PC-9 (cell line): ENCODE results near the gene ETV6. TPM values are rescaled to one million over a fixed set of nuclear protein-coding genes. Genes with fewer than 3 reads are reported as not detected.

Source experiments
- BruUV-seq: library from RNA; stranded (reverse); fragments of 400-500 nt; replicated peaks from 2 replicates; lab custom pipeline; 2021; lab: Mats Ljungman, UMichigan
- CTCF ChIA-PET: fragments of 300-600 bp; sonication (Branson Sonifier 250); formaldehyde crosslinking; loops from one replicate; lab custom pipeline; 2022; ENCODE audit warnings: antibody characterized with exemption; lab: Charles Lee
- POLR2A ChIA-PET: fragments of 300-600 bp; sonication (Branson Sonifier 250); formaldehyde crosslinking; loops from one replicate; lab custom pipeline; 2022; ENCODE audit warnings: antibody characterized with exemption; ENCODE audit not compliant: unreplicated experiment; lab: Charles Lee
- DNase-seq, 2 experiments: peaks; one replicate each; pipeline versions ENCODE4 v3.0.0 to v3.0.0-alpha.2; 2015 to 2022; ENCODE audit warnings: mixed read lengths in 1 of 2
- H2AFZ ChIP-seq: fragments of 200-600 bp; sonication (generic); 2 replicates; pipeline ENCODE4 v1.8.1; 2017; ENCODE audit warnings: antibody characterized with exemption
- H3F3A ChIP-seq: fragments of 200-600 bp; sonication (generic); 2 replicates; pipeline ENCODE4 v1.8.1; 2017; ENCODE audit warnings: antibody characterized with exemption, mild to moderate bottlenecking, low read depth; ENCODE audit not compliant: insufficient read depth
- H3K27ac ChIP-seq: fragments of 200-600 bp; sonication (generic); 2 replicates; pipeline ENCODE4 v1.6.1; 2016; ENCODE audit warnings: mixed run types
- H3K27me3 ChIP-seq: fragments of 200-600 bp; sonication (generic); 2 replicates; pipeline ENCODE4 v1.6.1; 2016; ENCODE audit warnings: low read depth, mixed run types; ENCODE audit not compliant: insufficient read depth
- H3K36me3 ChIP-seq: fragments of 200-600 bp; sonication (generic); 2 replicates; pipeline ENCODE4 v1.6.1; 2016; ENCODE audit warnings: low read depth, mixed run types
- H3K4me1 ChIP-seq: fragments of 200-600 bp; sonication (generic); replicated peaks from 2 replicates; pipeline ENCODE4 v1.6.1; 2016; ENCODE audit warnings: mixed run types; ENCODE audit not compliant: insufficient read depth
- H3K4me2 ChIP-seq: fragments of 200-600 bp; sonication (generic); 2 replicates; pipeline ENCODE4 v1.6.1; 2017; ENCODE audit warnings: mixed run types
- H3K4me3 ChIP-seq: fragments of 200-600 bp; sonication (generic); 2 replicates; pipeline ENCODE4 v1.6.1; 2016; ENCODE audit warnings: mixed run types
- H3K79me2 ChIP-seq: fragments of 200-600 bp; sonication (generic); 2 replicates; pipeline ENCODE4 v1.6.1; 2017; ENCODE audit warnings: low read depth, mixed run types
- H3K9me2 ChIP-seq: fragments of 200-600 bp; sonication (generic); 2 replicates; pipeline ENCODE4 v1.8.1; 2017; ENCODE audit warnings: mild to moderate bottlenecking; ENCODE audit not compliant: insufficient read depth
- H3K9me3 ChIP-seq: fragments of 200-600 bp; sonication (generic); 2 replicates; pipeline ENCODE4 v1.8.1; 2016; ENCODE audit warnings: low read depth; ENCODE audit not compliant: insufficient read depth
- H4K20me1 ChIP-seq: fragments of 200-600 bp; sonication (generic); 2 replicates; pipeline ENCODE4 v1.8.1; 2017; ENCODE audit not compliant: insufficient read depth
- EZH2 ChIP-seq: fragments of 200-600 bp; sonication (generic); IDR thresholded peaks from 2 replicates; pipeline ENCODE4 v1.8.0; 2017; ENCODE audit warnings: antibody characterized with exemption, low read depth
- intact Hi-C: fragments of 100-400 bp; cut with micrococcal nuclease; formaldehyde crosslinking; loops from one replicate; pipeline ENCODE4 v1.10.0; 2022; ENCODE audit not compliant: unreplicated experiment
- total RNA-seq: library from RNA; stranded (reverse); gene quantifications from 2 replicates; pipeline ENCODE4 v1.2.3, GENCODE V29; 2021
- TF ChIP-seq, protein P1 (sequence below): fragments of 200-600 bp; sonication (generic); conservative IDR thresholded peaks from 2 replicates; pipeline ENCODE4 v1.6.1; 2017; ENCODE audit warnings: mixed run types, antibody characterized with exemption, mild to moderate bottlenecking, moderate library complexity

Gene ETV6
- total RNA-seq, 1 experiment from 2014 or later, result 62.8 TPM

DNA sequence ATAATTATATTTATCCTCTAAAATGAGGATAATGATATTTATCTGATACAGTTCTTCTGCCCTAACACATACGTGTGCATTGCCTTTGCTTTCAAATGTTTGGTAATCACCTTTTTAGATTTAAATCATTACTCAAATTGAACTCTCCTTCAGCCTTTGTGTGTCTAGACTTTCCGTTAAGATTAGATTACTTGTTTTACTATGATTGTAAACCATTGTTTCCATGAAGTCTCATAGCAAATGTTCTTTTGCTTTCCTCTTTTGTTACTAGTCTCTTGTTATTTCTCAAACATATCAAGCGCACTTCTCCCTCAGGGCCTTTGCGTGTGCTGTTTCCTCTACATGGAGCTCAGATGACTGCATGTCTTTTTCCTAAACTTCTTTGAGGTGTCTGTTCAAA is 63.7 kb downstream of the ETV6 start:
- CTCF ChIA-PET, result no interaction called here
- no peaks in the 10 kb centered on the region for H4K20me1 ChIP-seq
- no peak for TF ChIP-seq EZH2
- TF ChIP-seq, protein P1, sequence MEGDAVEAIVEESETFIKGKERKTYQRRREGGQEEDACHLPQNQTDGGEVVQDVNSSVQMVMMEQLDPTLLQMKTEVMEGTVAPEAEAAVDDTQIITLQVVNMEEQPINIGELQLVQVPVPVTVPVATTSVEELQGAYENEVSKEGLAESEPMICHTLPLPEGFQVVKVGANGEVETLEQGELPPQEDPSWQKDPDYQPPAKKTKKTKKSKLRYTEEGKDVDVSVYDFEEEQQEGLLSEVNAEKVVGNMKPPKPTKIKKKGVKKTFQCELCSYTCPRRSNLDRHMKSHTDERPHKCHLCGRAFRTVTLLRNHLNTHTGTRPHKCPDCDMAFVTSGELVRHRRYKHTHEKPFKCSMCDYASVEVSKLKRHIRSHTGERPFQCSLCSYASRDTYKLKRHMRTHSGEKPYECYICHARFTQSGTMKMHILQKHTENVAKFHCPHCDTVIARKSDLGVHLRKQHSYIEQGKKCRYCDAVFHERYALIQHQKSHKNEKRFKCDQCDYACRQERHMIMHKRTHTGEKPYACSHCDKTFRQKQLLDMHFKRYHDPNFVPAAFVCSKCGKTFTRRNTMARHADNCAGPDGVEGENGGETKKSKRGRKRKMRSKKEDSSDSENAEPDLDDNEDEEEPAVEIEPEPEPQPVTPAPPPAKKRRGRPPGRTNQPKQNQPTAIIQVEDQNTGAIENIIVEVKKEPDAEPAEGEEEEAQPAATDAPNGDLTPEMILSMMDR, result no peak

DNA sequence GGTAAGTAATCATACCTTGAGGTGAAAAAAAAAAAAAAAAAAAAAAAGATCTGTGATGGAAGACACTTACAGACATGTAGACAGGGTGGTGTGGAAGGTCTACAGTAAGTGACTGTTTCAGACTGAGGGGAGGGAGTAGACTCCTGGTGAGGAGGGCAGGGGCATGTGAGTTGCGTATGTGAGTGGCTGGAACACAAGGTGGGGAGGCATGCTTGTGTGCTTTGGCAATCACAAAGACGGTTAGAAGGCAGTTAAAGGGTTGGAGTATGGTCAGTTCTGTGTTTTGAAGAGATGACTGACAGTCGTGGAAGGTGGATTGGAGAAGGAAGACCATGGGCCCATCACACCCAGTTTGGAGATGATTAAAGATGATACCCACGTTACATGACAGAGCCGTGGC is 65.2 kb downstream of the ETV6 start:
- H3K27ac ChIP-seq, result no peak overlapping the region
- no peaks in the 10 kb centered on the region for H3K27me3 ChIP-seq
- H4K20me1 ChIP-seq, result no peaks in the 10 kb centered on the region
- no peak for DNase-seq
- H3K4me1 ChIP-seq, result no peaks in the 10 kb centered on the region
- no peaks in the 10 kb centered on the region for H3K9me2 ChIP-seq
- no peaks in the 10 kb centered on the region for H3F3A ChIP-seq
- H3K36me3 ChIP-seq, result no peaks in the 10 kb centered on the region
- no TSS peak for BruUV-seq
- TF ChIP-seq EZH2, result no peak
- TF ChIP-seq, protein P1, result no peak
- H3K9me3 ChIP-seq, result no peaks in the 10 kb centered on the region
- H2AFZ ChIP-seq, result no peak overlapping the region
- intact Hi-C loops, result no loop called here
- no peak overlapping the region for H3K4me2 ChIP-seq
- peaks cover 25% of the 10 kb centered on the region; the same call in 1 of the 2 replicates for H3K79me2 ChIP-seq
- POLR2A ChIA-PET, result no interaction called here
- H3K4me3 ChIP-seq, result no peak overlapping the region
- CTCF ChIA-PET, result no interaction called here

More for the DNA sequence above, 63.7 kb downstream of the ETV6 start:
- peaks cover 32% of the 10 kb centered on the region for H3K79me2 ChIP-seq
- DNase-seq, result no peak
- BruUV-seq, result no TSS peak
- no peaks in the 10 kb centered on the region for H3K9me2 ChIP-seq
- H3F3A ChIP-seq, result no peaks in the 10 kb centered on the region
- H3K4me1 ChIP-seq, result no peaks in the 10 kb centered on the region
- no peak overlapping the region for H3K27ac ChIP-seq
- no peak overlapping the region for H2AFZ ChIP-seq
- intact Hi-C loops, result no loop called here
- no peaks in the 10 kb centered on the region for H3K9me3 ChIP-seq
- no peaks in the 10 kb centered on the region for H3K36me3 ChIP-seq
- H3K27me3 ChIP-seq, result no peaks in the 10 kb centered on the region
- no peak overlapping the region for H3K4me3 ChIP-seq
- H3K4me2 ChIP-seq, result no peak overlapping the region
- POLR2A ChIA-PET, result no interaction called here

DNA sequence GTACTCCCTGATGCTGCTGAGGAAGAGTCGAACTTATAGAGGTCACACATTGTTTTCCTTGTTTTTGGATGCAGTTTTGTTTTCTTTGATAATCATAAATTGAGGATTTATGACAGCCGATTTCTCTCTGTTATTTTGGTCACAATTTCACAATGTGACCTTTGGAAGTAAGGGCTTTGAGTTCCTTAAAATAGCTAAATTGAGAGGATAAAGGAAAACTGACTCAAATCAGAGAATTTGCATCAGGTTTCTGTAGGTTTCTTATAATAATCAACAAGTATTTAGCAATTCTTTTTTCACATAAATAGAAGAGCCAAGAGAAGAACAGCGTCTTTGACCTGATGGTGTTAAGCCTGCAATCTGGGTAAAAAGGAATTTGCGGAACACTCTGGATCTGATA is 66.1 kb downstream of the ETV6 start:
- no peaks in the 10 kb centered on the region for H3K4me1 ChIP-seq
- ChIA-PET POLR2A (no interaction called here), CTCF (no interaction called here)
- H3F3A ChIP-seq, result no peaks in the 10 kb centered on the region
- no peaks in the 10 kb centered on the region for H4K20me1 ChIP-seq
- H2AFZ ChIP-seq, result no peak overlapping the region
- no peak overlapping the region for H3K27ac ChIP-seq
- H3K4me3 ChIP-seq, result no peak overlapping the region
- H3K79me2 ChIP-seq, result peaks cover 23% of the 10 kb centered on the region; the same call in 1 of the 2 replicates
- H3K4me2 ChIP-seq, result no peak overlapping the region
- H3K9me2 ChIP-seq, result no peaks in the 10 kb centered on the region
- DNase-seq, result no peak
- TF ChIP-seq, protein P1, result no peak
- no peak for TF ChIP-seq EZH2
- H3K27me3 ChIP-seq, result no peaks in the 10 kb centered on the region
- no peaks in the 10 kb centered on the region for H3K9me3 ChIP-seq
- BruUV-seq, result no TSS peak
- intact Hi-C loops, result no loop called here
- no peaks in the 10 kb centered on the region for H3K36me3 ChIP-seq
